ENCODE results near the gene IL18. TPM values are rescaled to one million over a fixed set of nuclear protein-coding genes. Genes with fewer than 3 reads are reported as not detected.

IL18 gene
- total and polyA plus RNA-seq, 4 donors = 3.0 to 5.2 (median 3.5) TPM

DNA sequence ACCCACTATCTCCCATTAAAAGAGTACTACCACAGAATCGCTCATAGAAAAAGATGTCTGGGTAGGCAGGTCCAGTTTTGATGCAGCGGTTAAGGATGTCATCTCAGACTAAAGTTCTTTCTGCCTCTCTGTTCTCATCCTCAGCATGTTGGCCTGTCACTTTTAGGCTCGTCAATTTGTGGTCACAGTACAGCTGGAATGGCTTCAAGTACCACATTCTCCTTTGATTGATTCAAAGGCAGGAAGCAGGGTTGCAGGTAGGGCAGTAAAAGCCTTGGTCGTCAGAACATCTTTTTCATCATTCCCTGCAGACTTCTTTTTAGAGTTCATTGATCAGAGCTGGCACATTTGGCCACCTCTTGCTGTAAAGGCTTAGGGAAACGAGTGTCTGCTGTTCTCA, 48.5 kb downstream of the IL18 start:
- H3K27me3 ChIP-seq (ENCODE audit: control insufficient read depth in 4 of 4, insufficient read depth in 4 of 4, low read length in 3 of 4) = no peaks in the 10 kb centered on the region
- peaks cover 0 to 3% (median 1%) of the 10 kb centered on the region in 4 donors for H3K4me1 ChIP-seq (ENCODE audit: control insufficient read depth in 4 of 4, insufficient read depth in 4 of 4, low read length in 3 of 4)
- H3K27ac ChIP-seq (ENCODE audit: low read depth in 1 of 2, low read length in 2 of 2) = no peak overlapping the region
- H3K36me3 ChIP-seq (ENCODE audit: control insufficient read depth in 4 of 4, insufficient read depth in 3 of 4, low read depth in 1 of 4, low read length in 3 of 4) = no peaks in the 10 kb centered on the region
- 73% methylated on average over 5 of the region's 5 CpGs for WGBS
- no peak for DNase-seq (ENCODE audit: low spot score)
- no peak overlapping the region for H3K9ac ChIP-seq (ENCODE audit: low read depth in 1 of 2, low read length in 2 of 2)
- TF ChIP-seq HNF4A (conservative IDR thresholded peaks at IDR 0.05) (no peak), JUND (IDR thresholded peaks at IDR 0.05) (no peak), YY1 (IDR thresholded peaks at IDR 0.05) (no peak), TAF1 (conservative IDR thresholded peaks at IDR 0.05) (no peak), NR2F2 (IDR thresholded peaks at IDR 0.05) (no peak), RXRA (IDR thresholded peaks at IDR 0.05) (no peak), GABPA (IDR thresholded peaks at IDR 0.05 in 1 of 2, conservative IDR thresholded peaks at IDR 0.05 in 1 of 2) (no peak), FOXA2 (IDR thresholded peaks at IDR 0.05) (no peak), SP1 (IDR thresholded peaks at IDR 0.05) (no peak), FOXA1 (IDR thresholded peaks at IDR 0.05) (no peak), RAD21 (IDR thresholded peaks at IDR 0.05) (no peak), HNF4G (IDR thresholded peaks at IDR 0.05) (no peak), EGR1 (IDR thresholded peaks at IDR 0.05; ENCODE audit: low read depth in 2 of 2) (no peak)
- TF ChIP-seq, protein P1, sequence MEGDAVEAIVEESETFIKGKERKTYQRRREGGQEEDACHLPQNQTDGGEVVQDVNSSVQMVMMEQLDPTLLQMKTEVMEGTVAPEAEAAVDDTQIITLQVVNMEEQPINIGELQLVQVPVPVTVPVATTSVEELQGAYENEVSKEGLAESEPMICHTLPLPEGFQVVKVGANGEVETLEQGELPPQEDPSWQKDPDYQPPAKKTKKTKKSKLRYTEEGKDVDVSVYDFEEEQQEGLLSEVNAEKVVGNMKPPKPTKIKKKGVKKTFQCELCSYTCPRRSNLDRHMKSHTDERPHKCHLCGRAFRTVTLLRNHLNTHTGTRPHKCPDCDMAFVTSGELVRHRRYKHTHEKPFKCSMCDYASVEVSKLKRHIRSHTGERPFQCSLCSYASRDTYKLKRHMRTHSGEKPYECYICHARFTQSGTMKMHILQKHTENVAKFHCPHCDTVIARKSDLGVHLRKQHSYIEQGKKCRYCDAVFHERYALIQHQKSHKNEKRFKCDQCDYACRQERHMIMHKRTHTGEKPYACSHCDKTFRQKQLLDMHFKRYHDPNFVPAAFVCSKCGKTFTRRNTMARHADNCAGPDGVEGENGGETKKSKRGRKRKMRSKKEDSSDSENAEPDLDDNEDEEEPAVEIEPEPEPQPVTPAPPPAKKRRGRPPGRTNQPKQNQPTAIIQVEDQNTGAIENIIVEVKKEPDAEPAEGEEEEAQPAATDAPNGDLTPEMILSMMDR (IDR thresholded peaks at IDR 0.05; ENCODE audit: low read depth, low read length, missing input control) = no peak
- TF ChIP-seq, protein P2, sequence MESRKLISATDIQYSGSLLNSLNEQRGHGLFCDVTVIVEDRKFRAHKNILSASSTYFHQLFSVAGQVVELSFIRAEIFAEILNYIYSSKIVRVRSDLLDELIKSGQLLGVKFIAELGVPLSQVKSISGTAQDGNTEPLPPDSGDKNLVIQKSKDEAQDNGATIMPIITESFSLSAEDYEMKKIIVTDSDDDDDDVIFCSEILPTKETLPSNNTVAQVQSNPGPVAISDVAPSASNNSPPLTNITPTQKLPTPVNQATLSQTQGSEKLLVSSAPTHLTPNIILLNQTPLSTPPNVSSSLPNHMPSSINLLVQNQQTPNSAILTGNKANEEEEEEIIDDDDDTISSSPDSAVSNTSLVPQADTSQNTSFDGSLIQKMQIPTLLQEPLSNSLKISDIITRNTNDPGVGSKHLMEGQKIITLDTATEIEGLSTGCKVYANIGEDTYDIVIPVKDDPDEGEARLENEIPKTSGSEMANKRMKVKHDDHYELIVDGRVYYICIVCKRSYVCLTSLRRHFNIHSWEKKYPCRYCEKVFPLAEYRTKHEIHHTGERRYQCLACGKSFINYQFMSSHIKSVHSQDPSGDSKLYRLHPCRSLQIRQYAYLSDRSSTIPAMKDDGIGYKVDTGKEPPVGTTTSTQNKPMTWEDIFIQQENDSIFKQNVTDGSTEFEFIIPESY (IDR thresholded peaks at IDR 0.05) = no peak
- TF ChIP-seq, protein P3, sequence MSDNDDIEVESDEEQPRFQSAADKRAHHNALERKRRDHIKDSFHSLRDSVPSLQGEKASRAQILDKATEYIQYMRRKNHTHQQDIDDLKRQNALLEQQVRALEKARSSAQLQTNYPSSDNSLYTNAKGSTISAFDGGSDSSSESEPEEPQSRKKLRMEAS (IDR thresholded peaks at IDR 0.05) = no peak
- TF ChIP-seq, protein P4, sequence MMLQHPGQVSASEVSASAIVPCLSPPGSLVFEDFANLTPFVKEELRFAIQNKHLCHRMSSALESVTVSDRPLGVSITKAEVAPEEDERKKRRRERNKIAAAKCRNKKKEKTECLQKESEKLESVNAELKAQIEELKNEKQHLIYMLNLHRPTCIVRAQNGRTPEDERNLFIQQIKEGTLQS (IDR thresholded peaks at IDR 0.05) = no peak
- TF ChIP-seq, protein P5, sequence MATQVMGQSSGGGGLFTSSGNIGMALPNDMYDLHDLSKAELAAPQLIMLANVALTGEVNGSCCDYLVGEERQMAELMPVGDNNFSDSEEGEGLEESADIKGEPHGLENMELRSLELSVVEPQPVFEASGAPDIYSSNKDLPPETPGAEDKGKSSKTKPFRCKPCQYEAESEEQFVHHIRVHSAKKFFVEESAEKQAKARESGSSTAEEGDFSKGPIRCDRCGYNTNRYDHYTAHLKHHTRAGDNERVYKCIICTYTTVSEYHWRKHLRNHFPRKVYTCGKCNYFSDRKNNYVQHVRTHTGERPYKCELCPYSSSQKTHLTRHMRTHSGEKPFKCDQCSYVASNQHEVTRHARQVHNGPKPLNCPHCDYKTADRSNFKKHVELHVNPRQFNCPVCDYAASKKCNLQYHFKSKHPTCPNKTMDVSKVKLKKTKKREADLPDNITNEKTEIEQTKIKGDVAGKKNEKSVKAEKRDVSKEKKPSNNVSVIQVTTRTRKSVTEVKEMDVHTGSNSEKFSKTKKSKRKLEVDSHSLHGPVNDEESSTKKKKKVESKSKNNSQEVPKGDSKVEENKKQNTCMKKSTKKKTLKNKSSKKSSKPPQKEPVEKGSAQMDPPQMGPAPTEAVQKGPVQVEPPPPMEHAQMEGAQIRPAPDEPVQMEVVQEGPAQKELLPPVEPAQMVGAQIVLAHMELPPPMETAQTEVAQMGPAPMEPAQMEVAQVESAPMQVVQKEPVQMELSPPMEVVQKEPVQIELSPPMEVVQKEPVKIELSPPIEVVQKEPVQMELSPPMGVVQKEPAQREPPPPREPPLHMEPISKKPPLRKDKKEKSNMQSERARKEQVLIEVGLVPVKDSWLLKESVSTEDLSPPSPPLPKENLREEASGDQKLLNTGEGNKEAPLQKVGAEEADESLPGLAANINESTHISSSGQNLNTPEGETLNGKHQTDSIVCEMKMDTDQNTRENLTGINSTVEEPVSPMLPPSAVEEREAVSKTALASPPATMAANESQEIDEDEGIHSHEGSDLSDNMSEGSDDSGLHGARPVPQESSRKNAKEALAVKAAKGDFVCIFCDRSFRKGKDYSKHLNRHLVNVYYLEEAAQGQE (IDR thresholded peaks at IDR 0.05) = no peak
- H3K9me3 ChIP-seq (ENCODE audit: control insufficient read depth in 4 of 4, low read length in 3 of 4) = no peaks in the 10 kb centered on the region
- no peak overlapping the region for H3K4me3 ChIP-seq (ENCODE audit: low read depth in 1 of 3, low read length in 3 of 3)

All from liver (tissue), 9 donors.